Osteocyte (in vitro differentiated cells): ENCODE data around the gene STIL. TPM values are rescaled to one million over a fixed set of nuclear protein-coding genes. Genes with fewer than 3 reads are reported as not detected.

ENCODE experiments used
- DNase-seq: peaks from one replicate; pipeline ENCODE4 v3.0.0; 2021; ENCODE audit warnings: mixed read lengths; ENCODE audit not compliant: unreplicated experiment; ENCODE audit errors: extremely low spot score
- H3K27ac Mint-ChIP-seq: one replicate; pipeline ENCODE4 v1.8.0; 2021; ENCODE audit warnings: mild to moderate bottlenecking, mixed read lengths; ENCODE audit not compliant: unreplicated experiment
- H3K27me3 Mint-ChIP-seq: one replicate; pipeline ENCODE4 v1.8.0; 2021; ENCODE audit warnings: mixed read lengths; ENCODE audit not compliant: unreplicated experiment
- H3K36me3 Mint-ChIP-seq: one replicate; pipeline ENCODE4 v1.8.0; 2021; ENCODE audit warnings: mixed read lengths; ENCODE audit not compliant: unreplicated experiment
- H3K4me1 Mint-ChIP-seq: one replicate; pipeline ENCODE4 v1.8.0; 2021; ENCODE audit warnings: mixed read lengths; ENCODE audit not compliant: unreplicated experiment
- H3K4me3 Mint-ChIP-seq: one replicate; pipeline ENCODE4 v1.8.0; 2021; ENCODE audit warnings: mild to moderate bottlenecking, moderate library complexity, mixed read lengths; ENCODE audit not compliant: unreplicated experiment
- H3K9me3 Mint-ChIP-seq: one replicate; pipeline ENCODE4 v1.8.0; 2021; ENCODE audit warnings: mixed read lengths; ENCODE audit not compliant: unreplicated experiment
- long read RNA-seq: library from polyadenylated mRNA; unstranded; transcript quantifications from one replicate; pipeline ENCODE4 v2.0.0, GENCODE V29; 2021
- total RNA-seq: library from RNA; stranded (reverse); gene quantifications from 2 replicates; pipeline ENCODE4 v1.2.1, GENCODE V29; 2021
- TF ChIP-seq, protein P1 (sequence below): fragments of 200-600 bp; sonication (generic); IDR thresholded peaks from 2 replicates; pipeline ENCODE4 v1.5.0; 2021; ENCODE audit warnings: antibody characterized with exemption, mild to moderate bottlenecking, moderate library complexity

Gene STIL
- total RNA-seq = 4.7 and 5.6 TPM in 2 replicates
- long read RNA-seq, partial matches to known transcripts = 3 of 10 reads
- long read RNA-seq, other reads (novel, unspliced or antisense) = 7 of 10 reads

DNA sequence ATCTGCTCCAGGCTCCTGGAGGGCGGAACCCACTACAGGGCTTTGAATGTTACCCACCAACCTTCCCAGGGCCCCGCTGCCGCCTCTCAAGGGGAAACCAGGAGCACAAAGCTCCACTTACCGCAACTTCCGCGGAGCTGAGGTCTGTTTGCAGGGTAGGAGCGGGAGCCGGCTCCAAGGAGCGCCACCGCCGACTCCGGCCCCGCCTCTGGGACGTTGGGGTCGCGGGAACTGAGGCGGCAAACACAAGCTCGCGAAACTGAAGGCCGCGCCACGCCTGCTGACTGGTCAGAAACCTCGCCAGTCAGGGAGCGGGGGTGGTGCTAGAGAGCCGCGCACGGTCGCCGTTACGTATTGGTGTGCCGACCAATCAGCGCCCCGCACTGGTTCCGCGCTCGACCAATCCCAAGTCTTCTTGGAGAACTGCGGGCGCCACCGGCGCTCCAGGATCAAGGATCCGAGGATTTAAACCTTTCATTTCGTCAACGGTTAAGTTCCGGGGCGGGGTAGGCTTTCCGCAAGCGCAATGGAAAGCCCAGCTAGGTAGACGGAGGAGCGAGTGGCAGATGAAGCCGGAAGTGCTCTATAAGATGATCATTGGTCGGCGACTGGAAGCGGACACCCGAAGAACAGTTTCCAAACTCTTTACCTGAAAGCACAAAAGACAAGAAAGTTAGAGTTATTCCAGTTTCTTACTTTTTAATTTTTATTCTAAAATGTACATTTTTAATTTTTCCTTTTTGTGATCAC is at the start of gene STIL:
STIL (minus strand) TSS at position 233 of the 750 bp plus-strand sequence. CDS start 3,828 bp downstream, outside the sequence.
- H3K27me3 Mint-ChIP-seq = no peaks in the 10 kb centered on the region
- H3K27ac Mint-ChIP-seq = peak within 1 kb of the TSS; percentile 96
- H3K4me3 Mint-ChIP-seq = peak within 1 kb of the TSS; percentile 93
- no peaks in the 10 kb centered on the region for H3K36me3 Mint-ChIP-seq
- TF ChIP-seq, protein P1, sequence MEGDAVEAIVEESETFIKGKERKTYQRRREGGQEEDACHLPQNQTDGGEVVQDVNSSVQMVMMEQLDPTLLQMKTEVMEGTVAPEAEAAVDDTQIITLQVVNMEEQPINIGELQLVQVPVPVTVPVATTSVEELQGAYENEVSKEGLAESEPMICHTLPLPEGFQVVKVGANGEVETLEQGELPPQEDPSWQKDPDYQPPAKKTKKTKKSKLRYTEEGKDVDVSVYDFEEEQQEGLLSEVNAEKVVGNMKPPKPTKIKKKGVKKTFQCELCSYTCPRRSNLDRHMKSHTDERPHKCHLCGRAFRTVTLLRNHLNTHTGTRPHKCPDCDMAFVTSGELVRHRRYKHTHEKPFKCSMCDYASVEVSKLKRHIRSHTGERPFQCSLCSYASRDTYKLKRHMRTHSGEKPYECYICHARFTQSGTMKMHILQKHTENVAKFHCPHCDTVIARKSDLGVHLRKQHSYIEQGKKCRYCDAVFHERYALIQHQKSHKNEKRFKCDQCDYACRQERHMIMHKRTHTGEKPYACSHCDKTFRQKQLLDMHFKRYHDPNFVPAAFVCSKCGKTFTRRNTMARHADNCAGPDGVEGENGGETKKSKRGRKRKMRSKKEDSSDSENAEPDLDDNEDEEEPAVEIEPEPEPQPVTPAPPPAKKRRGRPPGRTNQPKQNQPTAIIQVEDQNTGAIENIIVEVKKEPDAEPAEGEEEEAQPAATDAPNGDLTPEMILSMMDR = no peak
- no peaks in the 10 kb centered on the region for H3K9me3 Mint-ChIP-seq
- peak; percentile 99 for DNase-seq
- peaks cover 18% of the 10 kb centered on the region for H3K4me1 Mint-ChIP-seq

DNA sequence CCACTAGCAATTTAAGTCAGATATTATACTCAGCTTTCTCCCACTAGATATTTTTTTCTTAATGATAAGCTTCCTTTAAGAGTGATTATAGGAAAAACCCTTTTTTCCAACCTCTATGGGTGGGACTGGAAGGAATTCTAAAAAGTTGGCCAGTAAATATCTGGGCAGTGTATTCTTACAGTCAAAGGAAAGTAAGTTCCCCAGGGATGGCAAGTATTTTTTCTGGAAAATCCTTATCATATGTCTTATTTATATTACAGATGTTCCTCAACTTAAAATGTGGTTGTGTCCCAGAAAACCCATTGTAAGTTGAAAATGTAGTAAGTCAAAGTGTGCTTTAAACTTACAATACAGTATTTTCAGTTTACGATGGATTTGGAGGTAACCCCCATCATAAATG is 48.9 kb upstream of the STIL start:
- Mint-ChIP-seq H3K4me3 (no peak overlapping the region), H3K9me3 (no peaks in the 10 kb centered on the region), H3K36me3 (peaks cover 2% of the 10 kb centered on the region), H3K4me1 (peaks cover 9% of the 10 kb centered on the region), H3K27me3 (no peaks in the 10 kb centered on the region), H3K27ac (no peak overlapping the region)
- TF ChIP-seq, protein P1 = no peak
- no peak for DNase-seq

DNA sequence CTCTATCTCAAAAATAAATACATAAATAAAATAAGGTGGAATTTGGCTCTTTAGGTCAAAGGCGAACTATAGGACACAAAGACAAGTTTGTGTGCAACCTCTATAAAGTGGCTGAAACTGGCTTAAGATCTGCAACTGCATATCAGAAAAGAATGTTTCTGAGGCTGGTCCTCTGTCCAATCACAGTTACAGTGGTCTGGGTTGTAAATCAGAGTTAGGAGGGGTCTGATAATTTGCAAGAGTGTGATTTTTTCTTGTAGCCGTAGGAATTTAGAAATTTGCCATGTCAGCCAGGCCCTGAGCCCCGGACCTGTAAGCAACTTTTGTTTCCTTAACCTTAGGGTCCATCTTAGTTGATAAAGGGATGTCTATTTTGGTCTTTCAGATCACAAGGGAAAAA is 47.4 kb upstream of the STIL start:
- DNase-seq = no peak
- Mint-ChIP-seq H3K9me3 (no peaks in the 10 kb centered on the region), H3K4me1 (peaks cover 9% of the 10 kb centered on the region), H3K27me3 (no peaks in the 10 kb centered on the region), H3K36me3 (peaks cover 2% of the 10 kb centered on the region), H3K27ac (no peak overlapping the region), H3K4me3 (no peak overlapping the region)
- TF ChIP-seq, protein P1 = no peak

DNA sequence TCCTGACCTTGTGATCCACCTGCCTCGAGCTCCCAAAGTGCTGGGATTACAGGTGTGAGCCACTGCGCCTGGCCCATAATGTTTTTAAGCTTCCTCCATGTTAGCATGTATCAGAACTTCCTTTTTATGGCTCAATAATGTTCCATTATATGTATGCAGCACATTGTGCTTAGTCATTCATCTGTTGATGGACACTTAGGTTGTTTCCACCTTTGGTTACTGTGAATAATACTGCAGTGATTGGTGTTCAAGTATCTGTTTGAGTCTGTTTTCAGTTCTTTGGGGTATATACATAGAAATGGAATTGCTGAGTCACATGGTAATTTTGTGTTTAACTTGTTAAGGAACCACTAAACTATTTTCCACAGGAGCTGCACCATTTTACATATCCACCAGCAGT is 37.4 kb upstream of the STIL start:
- Mint-ChIP-seq H3K9me3 (no peaks in the 10 kb centered on the region), H3K4me1 (peaks cover 7% of the 10 kb centered on the region), H3K27ac (peak overlapping the region; percentile 54), H3K27me3 (no peaks in the 10 kb centered on the region), H3K4me3 (no peak overlapping the region), H3K36me3 (peaks cover 7% of the 10 kb centered on the region)
- no peak for DNase-seq
- TF ChIP-seq, protein P1 = no peak

DNA sequence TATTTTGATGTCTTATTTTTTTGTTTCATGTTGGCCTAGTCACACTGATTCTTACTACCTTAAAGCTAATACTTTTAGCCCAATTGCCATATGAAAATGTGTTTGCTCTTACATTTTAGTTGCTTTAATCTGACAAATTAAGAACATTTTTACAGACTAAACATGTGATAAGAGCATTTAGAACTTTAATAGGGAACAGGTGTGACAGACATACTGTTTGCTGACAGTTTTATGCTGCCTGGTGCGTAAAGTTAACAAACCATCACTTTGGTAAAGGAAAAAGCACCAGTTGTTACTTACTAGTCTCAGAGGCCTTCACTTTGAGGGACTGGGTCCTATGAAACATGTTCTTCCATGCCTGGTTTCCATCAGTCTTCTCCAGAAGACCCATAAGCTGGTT is 34.3 kb upstream of the STIL start:
- TF ChIP-seq, protein P1 = no peak
- no peaks in the 10 kb centered on the region for H3K9me3 Mint-ChIP-seq
- H3K27me3 Mint-ChIP-seq = no peaks in the 10 kb centered on the region
- DNase-seq = no peak
- H3K27ac Mint-ChIP-seq = no peak overlapping the region
- no peak overlapping the region for H3K4me3 Mint-ChIP-seq
- peaks cover 10% of the 10 kb centered on the region for H3K36me3 Mint-ChIP-seq
- peaks cover 2% of the 10 kb centered on the region for H3K4me1 Mint-ChIP-seq
